NCI-H1694 (cell line): Measurements from ENCODE around the gene DENND2C.

Source experiments
- DNase-seq: peaks from one replicate; lab custom pipeline; 2025; lab: John Stamatoyannopoulos, UW

The DENND2C gene

GRCh38 chr1:114669562-114670082 lies at the start of gene DENND2C:
TSS of gene DENND2C (minus strand) at chr1:114670049. CDS start at chr1:114625984, 44,065 bp downstream.
- no peak for DNase-seq

DNA sequence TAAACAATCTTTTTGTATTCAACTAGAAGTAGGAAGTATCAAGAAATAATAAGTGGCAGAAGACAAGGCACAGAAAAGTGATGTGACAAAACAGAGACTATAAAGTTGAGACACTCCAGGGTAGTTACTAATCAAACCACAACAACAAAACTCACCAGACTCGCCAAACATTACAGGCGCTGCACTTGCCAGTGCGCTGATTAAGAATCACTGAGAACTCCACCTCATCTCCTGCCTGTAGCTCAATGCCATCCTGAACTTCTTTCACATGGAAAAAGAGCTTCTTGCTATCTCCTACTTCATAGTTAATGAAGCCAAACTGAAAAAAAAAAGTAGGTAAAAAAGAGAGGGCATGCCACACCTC lies 49.6 kb upstream of the DENND2C start:
- no peak for DNase-seq

DNA sequence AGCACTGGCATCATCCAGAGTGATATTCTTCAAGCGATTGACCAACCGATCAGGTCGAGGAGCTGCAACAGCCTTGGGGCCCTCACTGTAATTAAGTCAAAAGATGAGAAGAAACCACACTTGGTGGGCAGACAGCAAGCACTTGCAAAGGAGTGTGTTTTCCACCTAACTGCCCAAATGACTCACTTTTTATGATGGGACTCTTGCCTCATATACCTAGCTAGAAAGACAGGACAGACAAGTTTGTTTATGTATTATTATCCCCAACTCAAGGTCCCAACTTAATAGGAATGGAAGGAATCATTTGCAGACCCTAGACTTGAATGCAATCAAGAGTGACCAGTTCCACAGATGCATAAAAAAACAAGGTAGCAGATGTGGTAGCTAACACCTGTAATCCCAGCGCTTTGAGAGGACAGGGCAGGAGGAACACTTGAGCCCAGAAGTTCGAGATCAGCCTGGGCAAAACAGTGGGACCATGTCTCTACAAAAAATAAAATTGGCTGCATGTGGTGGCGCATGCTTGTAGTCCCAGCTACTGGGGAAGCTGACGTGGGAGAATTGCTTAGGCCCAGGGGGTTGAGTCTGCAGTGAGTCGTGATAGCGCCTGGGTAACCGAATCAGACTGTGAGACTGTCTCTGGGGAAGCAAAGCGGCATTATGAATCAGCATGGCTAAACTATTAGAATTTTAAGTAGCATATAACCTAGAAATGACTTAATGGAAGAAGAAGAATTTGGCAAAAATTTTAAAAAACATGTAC lies 49.0 kb upstream of the DENND2C start:
- no peak for DNase-seq

DNA sequence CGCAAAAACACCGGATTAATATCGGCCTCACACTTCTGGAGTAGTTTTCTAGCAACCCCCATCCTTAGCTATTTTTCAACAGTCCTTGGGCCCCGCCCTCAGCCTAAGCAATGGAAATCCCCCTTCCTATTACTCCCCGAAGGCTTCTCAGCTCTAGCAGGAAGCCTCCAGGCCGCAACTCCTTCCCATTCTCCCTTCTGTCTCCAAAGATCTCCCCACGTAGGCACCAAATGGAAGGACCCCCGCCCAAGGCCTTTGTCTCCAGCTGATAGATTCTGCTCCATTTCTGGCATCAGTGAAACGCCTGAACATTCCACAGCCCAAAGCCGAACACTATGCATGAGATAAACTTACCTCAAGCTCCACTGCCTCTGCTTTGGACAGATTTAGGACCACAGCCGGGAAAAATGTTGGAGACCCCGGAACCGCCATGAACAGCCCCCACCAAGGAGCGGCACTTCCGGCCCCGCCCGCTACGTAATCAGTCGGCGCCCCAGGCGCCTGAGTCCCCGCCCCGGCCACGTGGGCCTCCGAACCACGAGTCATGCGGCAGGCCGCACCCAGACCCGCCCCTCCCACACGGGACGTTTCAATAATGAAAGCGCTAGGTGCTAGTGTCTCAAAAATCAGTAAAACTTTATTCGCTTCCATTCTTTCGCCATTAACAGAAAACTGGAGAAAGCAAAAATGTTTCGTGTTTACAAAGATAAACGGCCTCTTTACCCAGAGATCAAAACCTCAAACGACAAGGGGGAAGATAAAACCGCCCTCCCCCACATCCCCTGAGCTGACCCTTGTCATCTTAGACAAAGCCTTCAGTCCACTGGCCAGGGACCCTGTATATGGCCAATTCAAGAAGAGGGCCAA lies 46.7 kb upstream of the DENND2C start, which contains the start of gene NRAS:
NRAS (minus strand) TSS at position 468 of the 867 bp plus-strand sequence. CDS start 611 bp downstream, outside the sequence.
- peak; percentile 89 for DNase-seq

- no peak for DNase-seq
These were observed 46.1 kb upstream of the DENND2C start for GRCh38 chr1:114715952-114716303.

DNA sequence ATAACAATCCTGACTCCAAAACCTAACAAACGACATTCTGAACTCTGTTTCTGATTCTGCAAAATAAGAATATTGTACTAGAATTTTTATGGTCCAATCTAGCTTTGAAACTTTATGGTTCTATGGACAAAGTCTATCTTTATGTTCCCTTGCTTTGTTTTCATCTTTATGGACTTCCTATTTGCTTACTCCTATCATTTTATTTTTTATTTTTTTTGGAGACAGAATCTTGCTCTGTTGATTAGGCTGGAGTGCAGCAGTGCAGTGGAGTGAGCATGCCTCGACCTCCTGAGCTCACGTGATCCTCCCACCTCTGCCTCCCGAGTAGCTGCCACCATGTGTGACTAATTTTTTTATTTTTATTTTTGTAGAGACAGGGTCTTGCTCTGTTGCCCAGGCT lies 43.1 kb upstream of the DENND2C start:
- DNase-seq = no peak

- DNase-seq = no peak
These were observed 40.5 kb upstream of the DENND2C start for GRCh38 chr1:114710360-114710759.

DNA sequence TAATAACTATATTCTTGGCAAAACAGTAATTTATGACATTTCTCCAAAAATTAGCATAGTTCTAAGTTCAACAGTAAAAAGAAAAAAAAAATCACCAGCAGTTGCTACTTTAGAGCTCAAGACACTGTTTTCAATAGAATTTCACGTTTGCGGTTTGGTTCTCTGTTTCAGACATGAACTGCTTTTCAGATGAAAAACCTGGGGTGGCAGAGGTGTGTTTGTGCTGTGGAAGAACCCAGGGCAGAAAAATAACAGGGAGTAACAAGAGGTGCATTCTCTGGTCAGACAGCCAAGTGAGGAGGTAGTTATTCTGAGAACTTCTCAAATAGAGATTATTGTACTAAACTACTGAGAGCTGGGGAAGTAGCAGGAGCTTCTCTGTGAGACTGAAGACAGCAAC lies 37.8 kb upstream of the DENND2C start:
- no peak for DNase-seq

DNA sequence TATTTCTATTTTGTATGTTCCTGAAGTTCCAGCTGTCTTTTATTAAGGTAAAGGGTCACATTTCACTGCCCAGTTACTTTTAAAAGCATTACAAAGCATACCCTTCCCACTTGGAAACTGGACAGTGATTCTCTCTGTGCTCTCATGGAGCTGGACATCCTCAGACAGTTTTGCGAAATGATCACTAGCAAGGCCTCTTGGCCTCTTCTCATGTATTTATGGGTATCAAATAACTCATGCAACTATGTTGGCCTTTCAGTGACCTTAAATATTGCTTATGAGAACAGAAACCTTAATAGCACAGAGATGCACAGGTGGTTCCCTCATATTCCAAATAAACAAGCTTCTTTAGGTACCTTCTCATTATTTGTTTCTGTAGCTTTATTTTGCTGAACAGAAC lies 33.4 kb upstream of the DENND2C start:
- no peak for DNase-seq

DNA sequence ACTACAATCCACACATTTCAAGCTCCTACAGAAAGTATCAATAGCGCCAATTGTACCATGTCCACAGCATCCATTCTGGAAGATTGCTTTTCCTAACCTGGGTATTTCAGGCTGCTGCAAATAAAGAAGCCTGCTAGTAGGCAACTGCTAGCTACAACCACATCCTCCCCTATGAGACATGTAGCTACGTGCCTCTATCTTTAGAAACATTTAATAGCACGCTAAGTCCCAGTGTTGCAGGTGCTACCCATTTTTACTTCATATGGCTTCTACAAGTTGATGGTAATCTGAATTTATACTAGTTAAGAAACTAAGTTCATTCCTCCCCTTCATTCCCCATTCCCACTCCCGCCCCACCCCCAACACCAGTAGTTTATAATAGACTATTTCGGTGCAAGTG lies 32.9 kb upstream of the DENND2C start:
- no peak for DNase-seq

DNA sequence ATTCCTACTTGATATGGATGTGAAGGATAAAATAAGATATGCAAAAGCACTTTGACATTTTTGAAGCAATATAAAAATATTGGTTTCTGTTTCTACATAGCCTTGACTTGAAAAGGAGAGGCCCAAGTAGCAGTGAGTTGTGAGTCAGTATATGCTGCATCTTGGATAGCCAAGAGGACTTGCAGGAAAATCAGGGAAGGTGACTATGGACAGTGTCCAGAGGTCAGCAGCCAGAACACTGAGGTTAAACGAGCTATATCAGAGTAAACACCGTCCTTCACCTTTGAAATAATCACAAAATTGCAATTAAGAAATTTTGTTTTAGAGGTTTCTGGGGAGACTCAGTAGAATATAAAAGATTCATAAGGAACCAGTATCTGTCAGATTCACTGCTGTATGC lies 32.1 kb upstream of the DENND2C start:
- DNase-seq = no peak

- no peak for DNase-seq
These were observed 30.3 kb upstream of the DENND2C start for GRCh38 chr1:114700036-114700600.

DNA sequence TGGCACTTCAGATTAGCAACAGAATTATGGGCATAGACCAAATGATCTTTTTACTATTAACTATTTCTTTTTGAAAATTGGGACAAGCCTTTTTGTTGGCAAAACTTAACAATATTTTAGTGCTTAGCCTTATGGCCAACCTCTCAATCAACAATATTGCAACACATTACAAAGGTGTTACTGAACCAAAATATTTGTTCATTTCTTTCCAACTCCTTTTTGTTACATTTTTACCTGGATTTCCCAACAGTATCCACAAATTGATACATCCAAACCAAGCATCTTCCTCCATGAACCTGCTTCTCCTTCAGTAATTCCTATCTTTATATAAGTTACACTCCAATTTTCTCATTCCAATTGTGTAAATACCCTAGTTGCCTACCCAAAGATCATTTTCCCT lies 27.0 kb upstream of the DENND2C start:
- DNase-seq = no peak

- DNase-seq = no peak
These were observed 25.7 kb upstream of the DENND2C start, which contains the start of gene AMPD1 for GRCh38 chr1:114695430-114696058. TSS of gene AMPD1 (minus strand) at chr1:114695546. CDS start at chr1:114695471, 75 bp downstream.

GRCh38 chr1:114694540-114695310 lies 24.9 kb upstream of the DENND2C start:
- DNase-seq = no peak

DNA sequence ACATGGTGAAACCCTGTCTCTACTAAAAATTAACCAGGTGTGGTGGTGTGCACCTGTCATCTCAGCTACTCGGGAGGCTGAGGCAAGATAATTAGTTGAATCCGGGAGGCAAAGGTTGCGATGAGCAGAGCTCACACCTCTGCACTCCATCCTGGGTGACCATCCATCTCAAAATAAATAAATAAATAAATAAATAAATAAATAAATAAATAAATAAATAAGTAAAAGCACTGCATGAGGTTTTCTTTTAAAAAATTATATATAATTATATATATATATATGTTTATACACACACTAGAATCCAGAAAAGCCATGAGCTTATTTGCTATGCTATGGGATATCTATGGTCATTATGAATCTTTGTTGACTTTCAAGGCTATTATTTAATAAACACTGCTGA lies 23.1 kb upstream of the DENND2C start:
- no peak for DNase-seq

DNA sequence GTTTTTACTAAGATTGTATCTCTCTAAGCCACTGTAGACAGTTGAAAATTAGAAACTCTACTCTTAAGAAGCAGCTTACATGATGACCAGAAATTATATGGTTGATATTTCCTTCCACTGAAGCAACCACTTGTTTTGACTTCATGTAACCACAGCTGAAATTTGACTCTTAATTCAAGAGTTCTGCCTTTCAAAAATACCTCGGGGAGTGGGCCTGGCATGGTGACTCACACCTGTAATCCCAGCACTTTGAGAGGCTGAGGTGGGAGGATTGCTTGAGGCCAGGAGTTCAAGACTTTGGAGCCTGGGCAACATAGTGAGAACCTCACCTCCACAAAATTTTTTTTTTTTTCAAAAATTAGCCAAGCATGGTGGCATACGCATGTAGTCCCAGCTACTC lies 21.2 kb upstream of the DENND2C start:
- DNase-seq = no peak

DNA sequence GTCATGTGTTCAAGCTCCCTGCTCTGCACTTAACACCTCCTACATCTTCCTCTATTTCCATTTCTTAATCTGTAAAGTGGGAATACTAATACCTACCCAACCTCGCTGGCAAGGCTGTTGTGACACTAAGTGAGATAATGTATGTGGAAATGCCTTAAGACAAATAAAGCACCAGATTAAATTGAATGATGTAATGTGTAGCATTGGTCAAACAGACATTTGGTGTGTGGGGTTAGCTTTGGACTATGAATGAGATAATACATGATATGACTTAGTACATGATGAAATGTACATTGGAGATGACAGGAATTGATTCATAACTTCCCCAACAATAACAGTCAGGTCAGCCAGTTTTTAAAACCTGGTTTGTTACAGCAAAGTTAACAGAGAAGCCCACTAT lies 20.3 kb upstream of the DENND2C start:
- no peak for DNase-seq

- no peak for DNase-seq
These were observed 18.7 kb upstream of the DENND2C start for GRCh38 chr1:114688526-114688925.

GRCh38 chr1:114685851-114686250 lies 16.0 kb upstream of the DENND2C start:
- no peak for DNase-seq

DNA sequence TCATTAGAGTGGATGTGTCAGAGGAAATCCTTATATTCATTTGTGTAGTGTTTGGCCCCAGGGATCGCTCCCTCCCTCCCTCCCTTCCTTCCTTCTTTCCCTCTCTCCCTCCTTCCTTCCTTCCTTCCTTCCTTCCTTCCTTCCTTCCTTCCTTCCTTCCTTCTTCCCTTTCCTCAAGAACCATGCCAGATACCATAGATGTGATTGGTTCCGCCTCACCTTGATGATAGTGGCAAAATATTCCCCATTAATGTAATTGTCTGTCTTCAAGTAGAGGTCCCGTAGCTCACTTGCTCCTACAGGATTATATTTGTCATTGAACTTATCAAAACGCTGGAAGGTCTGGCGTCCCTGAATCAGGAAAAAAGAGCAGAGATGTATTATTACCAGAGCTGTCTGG lies 7.8 kb upstream of the DENND2C start:
- no peak for DNase-seq
